ENCODE measurements around the gene RFNG. TPM values are rescaled to one million over a fixed set of nuclear protein-coding genes. Genes with fewer than 3 reads are reported as not detected.

The RFNG gene
- total and polyA plus RNA-seq, 2 of the 4 experiments (the other 2 are of a cell fraction) = 6.8 to 47.3 TPM

DNA sequence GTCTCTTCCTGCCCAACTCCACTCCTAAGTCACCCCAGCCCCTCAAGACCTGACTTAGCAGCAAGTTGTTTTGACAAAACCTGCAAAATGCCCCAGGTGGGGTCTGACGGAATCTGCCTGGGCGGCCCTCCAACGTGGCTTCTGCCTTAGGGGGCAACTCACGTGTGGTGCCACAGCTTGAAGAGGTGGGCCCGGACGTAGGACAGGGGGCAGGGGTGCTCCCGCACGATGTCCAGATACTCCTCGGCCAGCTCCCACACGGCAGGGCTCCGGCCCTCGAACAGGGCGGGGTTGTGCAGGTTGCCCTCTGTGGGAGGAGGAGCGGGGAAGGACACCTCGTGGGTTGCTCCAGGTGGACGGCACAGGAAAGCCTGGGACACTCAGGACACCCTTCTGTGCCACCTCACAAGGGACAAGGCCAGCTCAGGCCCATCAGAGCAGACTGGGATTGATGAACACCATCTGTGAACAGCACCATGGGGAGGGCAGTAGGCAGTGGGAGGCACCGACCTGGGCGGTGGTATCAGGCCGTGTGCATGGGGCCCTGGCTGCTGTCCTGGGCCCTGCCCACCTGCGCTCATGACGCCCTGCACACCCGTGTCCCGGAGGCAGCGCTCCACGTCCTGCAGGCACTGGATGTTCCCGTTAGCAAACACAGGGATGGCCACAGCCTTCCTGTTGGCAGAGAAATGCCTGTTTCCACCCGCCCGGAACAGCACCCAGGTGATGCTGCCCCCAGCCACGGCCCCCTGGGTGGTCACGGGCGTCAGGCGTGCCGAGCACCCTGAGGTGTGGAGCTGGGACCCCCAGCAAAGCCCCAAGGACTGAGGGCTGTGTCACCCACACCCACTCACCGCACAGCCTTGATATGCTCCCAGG, 9.7 kb upstream of the RFNG start (continued):
- TF ChIP-seq CTCF (conservative IDR thresholded peaks at IDR 0.05; ENCODE audit: low read depth, low read length) (no peak), SMC3 (IDR thresholded peaks at IDR 0.05; ENCODE audit: low read depth, low read length) (no peak), BHLHE40 (IDR thresholded peaks at IDR 0.05; ENCODE audit: low read depth, low read length) (no peak)

DNA sequence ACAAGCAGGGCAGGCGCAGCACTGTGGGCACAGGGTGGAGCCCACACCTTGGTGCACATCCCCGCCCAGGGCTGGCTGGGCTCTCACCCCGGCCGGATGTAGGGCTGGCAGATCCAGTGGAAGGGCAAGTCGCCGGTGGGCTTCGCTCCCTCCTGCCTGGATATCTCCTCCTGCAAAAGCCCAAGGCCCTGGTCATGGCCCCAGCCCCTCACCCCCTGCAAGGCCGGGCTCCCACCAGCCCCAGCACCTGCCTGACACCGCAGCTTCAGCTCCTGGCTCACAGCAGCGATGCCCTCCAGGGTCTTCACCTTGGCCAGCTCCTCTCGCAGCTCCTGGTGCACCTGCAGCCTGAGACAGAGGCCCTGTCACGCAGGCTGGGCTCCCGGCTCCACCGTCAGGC, 9.0 kb upstream of the RFNG start:
- no peak overlapping the region for H2BK20ac ChIP-seq (ENCODE audit: low read depth, low read length)
- H2AK5ac ChIP-seq (ENCODE audit: low read depth, low read length) = no peak overlapping the region
- H4K91ac ChIP-seq (ENCODE audit: insufficient read depth, low read depth, low read length) = no peak overlapping the region
- no peak overlapping the region for H3K4me2 ChIP-seq (ENCODE audit: low read depth, low read length)
- H3K79me1 ChIP-seq (ENCODE audit: low read depth in 1 of 2, low read length in 2 of 2) = peaks cover 5 to 30% of the 10 kb centered on the region in 2 experiments; a peak in 2 of 4 replicates
- H3K27ac ChIP-seq (ENCODE audit: insufficient read depth, low read length) = no peak overlapping the region
- CTCF ChIA-PET = no interaction called here
- no peak overlapping the region for H3K14ac ChIP-seq (replicated peaks; ENCODE audit: low read depth, low read length)
- H2BK15ac ChIP-seq (ENCODE audit: low read depth, low read length) = no peak overlapping the region
- H3K36me3 ChIP-seq (ENCODE audit: control insufficient read depth, insufficient read depth, low read length) = peaks cover 70% of the 10 kb centered on the region
- H3K56ac ChIP-seq (ENCODE audit: extremely low read depth, insufficient read depth, low read length) = no peak overlapping the region
- dilution Hi-C loops (cut with HindIII; ENCODE audit: low sequenced_read_pairs, unreplicated experiment) = no loop called here
- ATAC-seq (ENCODE audit: low read depth) (no peak), DNase-seq (no peak)
- no peak overlapping the region for H2BK120ac ChIP-seq (ENCODE audit: low read depth, low read length)
- H3K4me1 ChIP-seq (ENCODE audit: control insufficient read depth, insufficient read depth, low read length) = peaks cover 6% of the 10 kb centered on the region
- H3K9ac ChIP-seq (ENCODE audit: low read depth, low read length) = no peak overlapping the region
- POLR2A ChIA-PET (ENCODE audit: unreplicated experiment) = no interaction called here
- H2AFZ ChIP-seq (replicated peaks; ENCODE audit: low read length, poor library complexity) = no peak overlapping the region
- peaks cover 3% of the 10 kb centered on the region for H4K20me1 ChIP-seq (ENCODE audit: insufficient read depth, low read length)
- no peaks in the 10 kb centered on the region for H3K9me1 ChIP-seq (ENCODE audit: insufficient read depth, low read length)
- intact Hi-C loops (cut with micrococcal nuclease) = no loop called here
- WGBS, 2 experiments (ENCODE audit: extremely low coverage in 2 of 2, insufficient read length in 1 of 2) = 91% methylated on average over 8 of the region's 14 CpGs; no CpG with 5 or more reads in 1 of the 2 experiments
- no peak overlapping the region for H2AK9ac ChIP-seq (replicated peaks; ENCODE audit: low read depth, low read length, poor library complexity)
- no peak overlapping the region for H3K23ac ChIP-seq (ENCODE audit: low read depth, low read length)
- H3K27me3 ChIP-seq (ENCODE audit: control insufficient read depth, insufficient read depth, low read length) = no peaks in the 10 kb centered on the region
- H4K5ac ChIP-seq (ENCODE audit: low read depth, low read length) = no peak overlapping the region
- H2BK5ac ChIP-seq (ENCODE audit: low read depth, low read length, poor library complexity, severe bottlenecking) = no peak overlapping the region
- no peak overlapping the region for H3K4ac ChIP-seq (ENCODE audit: low read depth, low read length)
- in situ Hi-C loops (cut with MboI; ENCODE audit: low sequenced_read_pairs) = no loop called here
- H3K4me3 ChIP-seq (ENCODE audit: insufficient read depth, low read depth, low read length) = no peak overlapping the region
- H4K8ac ChIP-seq (ENCODE audit: low read depth in 2 of 2, low read length in 2 of 2) = no peak overlapping the region
- H3K9me3 ChIP-seq (ENCODE audit: control insufficient read depth, insufficient read depth, low read length) = no peaks in the 10 kb centered on the region
- no TSS peak for BruUV-seq (replicated peaks)
- H3K18ac ChIP-seq (ENCODE audit: low read depth, low read length) = no peak overlapping the region
- TF ChIP-seq BHLHE40 (IDR thresholded peaks at IDR 0.05; ENCODE audit: low read depth, low read length) (no peak), POLR2A (IDR thresholded peaks at IDR 0.05; ENCODE audit: low read depth, low read length) (no peak), MXI1 (IDR thresholded peaks at IDR 0.05; ENCODE audit: borderline replicate concordance, low read depth, low read length) (no peak), NFE2L2 (IDR thresholded peaks at IDR 0.05; ENCODE audit: low read depth, low read length) (no peak), SMC3 (IDR thresholded peaks at IDR 0.05; ENCODE audit: low read depth, low read length) (no peak), RFX5 (IDR thresholded peaks at IDR 0.05; ENCODE audit: low read depth, low read length) (no peak), RCOR1 (IDR thresholded peaks at IDR 0.05; ENCODE audit: insufficient replicate concordance, low read length) (no peak), RAD21 (IDR thresholded peaks at IDR 0.05; ENCODE audit: low read length) (no peak), CEBPB (IDR thresholded peaks at IDR 0.05; ENCODE audit: low read depth, low read length) (no peak), FOS (IDR thresholded peaks at IDR 0.05; ENCODE audit: low read depth, low read length) (no peak)
- TF ChIP-seq, protein P1, sequence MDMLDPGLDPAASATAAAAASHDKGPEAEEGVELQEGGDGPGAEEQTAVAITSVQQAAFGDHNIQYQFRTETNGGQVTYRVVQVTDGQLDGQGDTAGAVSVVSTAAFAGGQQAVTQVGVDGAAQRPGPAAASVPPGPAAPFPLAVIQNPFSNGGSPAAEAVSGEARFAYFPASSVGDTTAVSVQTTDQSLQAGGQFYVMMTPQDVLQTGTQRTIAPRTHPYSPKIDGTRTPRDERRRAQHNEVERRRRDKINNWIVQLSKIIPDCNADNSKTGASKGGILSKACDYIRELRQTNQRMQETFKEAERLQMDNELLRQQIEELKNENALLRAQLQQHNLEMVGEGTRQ (IDR thresholded peaks at IDR 0.05; ENCODE audit: low read depth, low read length) = no peak
